Measurements from ENCODE around the gene CACNA1I.
"Not testable (repeated sequence)": the region's sequence is repeated elsewhere in the genome, so short reads cannot be mapped to it uniquely, and the experiment has no call there.

CACNA1I gene

GRCh38 chr22:39570665-39571064 lies at the start of gene CACNA1I:
CACNA1I (plus strand) TSS chr22:39570753; CDS start chr22:39570753, 0 bp downstream.
- DNase-seq (no peak), ATAC-seq (replicated peaks) (no peak)
- Mint-ChIP-seq H3K27ac (no peak within 1 kb of the TSS), H3K4me3 (no peak within 1 kb of the TSS), H3K36me3 (peaks cover 0 to 3% of the 10 kb centered on the region in 2 donors), H3K27me3 (peaks cover 19 to 25% of the 10 kb centered on the region in 2 donors), H3K4me1 (peaks cover 11 to 12% of the 10 kb centered on the region in 2 donors), H3K9me3 (peaks cover 4% of the 10 kb centered on the region in 2 donors)

GRCh38 chr22:39521106-39521885 lies 49.3 kb upstream of the CACNA1I start:
- peak overlapping the region; percentile 97 for H3K27ac Mint-ChIP-seq
- H3K36me3 Mint-ChIP-seq = peaks cover 60 to 61% of the 10 kb centered on the region in 2 donors
- not testable (repeated sequence) for DNase-seq; H3K9me3 Mint-ChIP-seq; ATAC-seq (replicated peaks); H3K27me3 Mint-ChIP-seq
- peak overlapping the region; percentile 85 to 99 for H3K4me3 Mint-ChIP-seq
- H3K4me1 Mint-ChIP-seq = peaks cover 44 to 69% of the 10 kb centered on the region in 2 donors

- not testable (repeated sequence) for H3K27me3 Mint-ChIP-seq; DNase-seq; ATAC-seq (replicated peaks); H3K9me3 Mint-ChIP-seq
- Mint-ChIP-seq H3K27ac (peak overlapping the region; percentile 97), H3K4me1 (peaks cover 47 to 73% of the 10 kb centered on the region in 2 donors), H3K36me3 (peaks cover 63 to 64% of the 10 kb centered on the region in 2 donors), H3K4me3 (peak overlapping the region; percentile 85 to 99)
Measured at GRCh38 chr22:39522091-39522490, 48.5 kb upstream of the CACNA1I start.

GRCh38 chr22:39522567-39523300 lies 47.8 kb upstream of the CACNA1I start:
- Mint-ChIP-seq H3K9me3 (peaks cover 0 to 1% of the 10 kb centered on the region in 2 donors), H3K27ac (peak overlapping the region; percentile 97), H3K27me3 (no peaks in the 10 kb centered on the region), H3K36me3 (peaks cover 63 to 69% of the 10 kb centered on the region in 2 donors), H3K4me1 (peaks cover 49 to 80% of the 10 kb centered on the region in 2 donors), H3K4me3 (peak overlapping the region; percentile 85 to 99)
- no peak for ATAC-seq (replicated peaks)
- no peak for DNase-seq

GRCh38 chr22:39524089-39524752 lies 46.3 kb upstream of the CACNA1I start:
- Mint-ChIP-seq H3K36me3 (peaks cover 72 to 83% of the 10 kb centered on the region in 2 donors), H3K4me3 (peak overlapping the region; percentile 59 to 99), H3K9me3 (peaks cover 0 to 1% of the 10 kb centered on the region in 2 donors), H3K27me3 (no peaks in the 10 kb centered on the region), H3K27ac (peak overlapping the region; percentile 80), H3K4me1 (peaks cover 59 to 88% of the 10 kb centered on the region in 2 donors)
- ATAC-seq (replicated peaks) (no peak), DNase-seq (no peak)

- peak overlapping the region; percentile 59 for H3K4me3 Mint-ChIP-seq
- peaks cover 78 to 90% of the 10 kb centered on the region in 2 donors for H3K36me3 Mint-ChIP-seq
- peaks cover 67 to 92% of the 10 kb centered on the region in 2 donors for H3K4me1 Mint-ChIP-seq
- ATAC-seq (replicated peaks) = no peak
- no peaks in the 10 kb centered on the region for H3K27me3 Mint-ChIP-seq
- no peak for DNase-seq
- H3K9me3 Mint-ChIP-seq = peaks cover 0 to 1% of the 10 kb centered on the region in 2 donors
- H3K27ac Mint-ChIP-seq = peak overlapping the region; percentile 70
Measured at GRCh38 chr22:39524753-39525657, 45.5 kb upstream of the CACNA1I start.

GRCh38 chr22:39525658-39525975 lies 44.9 kb upstream of the CACNA1I start:
- Mint-ChIP-seq H3K4me3 (peak overlapping the region in 1 of 2 donors; percentile 62), H3K9me3 (peaks cover 0 to 1% of the 10 kb centered on the region in 2 donors), H3K27me3 (no peaks in the 10 kb centered on the region), H3K27ac (peak overlapping the region; percentile 38), H3K36me3 (peaks cover 76 to 90% of the 10 kb centered on the region in 2 donors), H3K4me1 (peaks cover 71 to 92% of the 10 kb centered on the region in 2 donors)
- ATAC-seq (replicated peaks) (no peak), DNase-seq (no peak)

GRCh38 chr22:39526736-39527171 lies 43.8 kb upstream of the CACNA1I start:
- ATAC-seq (replicated peaks) (peak; percentile 17 to 35), DNase-seq (no peak)
- Mint-ChIP-seq H3K4me3 (peak overlapping the region in 1 of 2 donors; percentile 7), H3K27me3 (no peaks in the 10 kb centered on the region), H3K36me3 (peaks cover 68 to 88% of the 10 kb centered on the region in 2 donors), H3K9me3 (peaks cover 0 to 1% of the 10 kb centered on the region in 2 donors), H3K4me1 (peaks cover 76 to 97% of the 10 kb centered on the region in 2 donors), H3K27ac (peak overlapping the region; percentile 81)

- Mint-ChIP-seq H3K36me3 (peaks cover 64 to 86% of the 10 kb centered on the region in 2 donors), H3K27ac (peak overlapping the region; percentile 81), H3K9me3 (peaks cover 0 to 1% of the 10 kb centered on the region in 2 donors), H3K27me3 (no peaks in the 10 kb centered on the region), H3K4me3 (peak overlapping the region in 1 of 2 donors; percentile 23), H3K4me1 (peaks cover 72 to 93% of the 10 kb centered on the region in 2 donors)
- DNase-seq (no peak), ATAC-seq (replicated peaks) (no peak)
Measured at GRCh38 chr22:39527481-39527961, 43.0 kb upstream of the CACNA1I start.

GRCh38 chr22:39528080-39528661 lies 42.4 kb upstream of the CACNA1I start:
- Mint-ChIP-seq H3K27me3 (no peaks in the 10 kb centered on the region), H3K4me3 (peak overlapping the region; percentile 82 to 92), H3K36me3 (peaks cover 58 to 81% of the 10 kb centered on the region in 2 donors), H3K27ac (peak overlapping the region; percentile 89), H3K9me3 (peaks cover 0 to 1% of the 10 kb centered on the region in 2 donors), H3K4me1 (peaks cover 66 to 87% of the 10 kb centered on the region in 2 donors)
- ATAC-seq (replicated peaks) = no peak
- DNase-seq = no peak

- Mint-ChIP-seq H3K36me3 (peaks cover 53 to 77% of the 10 kb centered on the region in 2 donors), H3K9me3 (peaks cover 0 to 1% of the 10 kb centered on the region in 2 donors), H3K27ac (peak overlapping the region; percentile 89), H3K4me1 (peaks cover 63 to 80% of the 10 kb centered on the region in 2 donors), H3K4me3 (peak overlapping the region; percentile 82 to 92), H3K27me3 (no peaks in the 10 kb centered on the region)
- DNase-seq (peak; percentile 78), ATAC-seq (replicated peaks) (peak; percentile 41 to 44)
Measured at GRCh38 chr22:39528681-39529486, 41.7 kb upstream of the CACNA1I start.

GRCh38 chr22:39529487-39529851 lies 41.1 kb upstream of the CACNA1I start:
- peak overlapping the region; percentile 82 to 92 for H3K4me3 Mint-ChIP-seq
- ATAC-seq (replicated peaks) (no peak), DNase-seq (no peak)
- H3K4me1 Mint-ChIP-seq = peaks cover 61 to 78% of the 10 kb centered on the region in 2 donors
- H3K27me3 Mint-ChIP-seq = no peaks in the 10 kb centered on the region
- H3K27ac Mint-ChIP-seq = peak overlapping the region; percentile 89
- H3K36me3 Mint-ChIP-seq = peaks cover 48 to 71% of the 10 kb centered on the region in 2 donors
- peaks cover 0 to 1% of the 10 kb centered on the region in 2 donors for H3K9me3 Mint-ChIP-seq
